Measurements from ENCODE around the gene P2RX6.
"Not testable (repeated sequence)": the region's sequence is repeated elsewhere in the genome, so short reads cannot be mapped to it uniquely, and the experiment has no call there.

- TF ChIP-seq CTCF, POLR2A, EP300, POLR2AphosphoS5 (IDR thresholded peaks at IDR 0.05): not testable (repeated sequence)
These were observed 56.8 kb downstream of the P2RX6 start for GRCh38 chr22:21071796-21072195.
